WERI-Rb-1 (cell line): Measurements from ENCODE around the gene NKTR.

Experiments used
- DNase-seq: peaks from one replicate; pipeline ENCODE4 v3.0.0-alpha.2; 2020
- H3K27ac ChIP-seq: fragments of 250-450 bp; sonication (Bioruptor Pico); 2 replicates; pipeline ENCODE4 v1.5.1; 2020; ENCODE audit warnings: mild to moderate bottlenecking, moderate library complexity
- H3K27me3 ChIP-seq: fragments of 250-450 bp; sonication (Bioruptor Pico); 2 replicates; pipeline ENCODE4 v1.5.1; 2021; ENCODE audit warnings: mild to moderate bottlenecking, low read depth, moderate library complexity; ENCODE audit not compliant: insufficient read depth, severe bottlenecking
- H3K36me3 ChIP-seq: fragments of 250-450 bp; sonication (Bioruptor Pico); 2 replicates; pipeline ENCODE4 v1.5.1; 2020; ENCODE audit warnings: mild to moderate bottlenecking, moderate library complexity
- H3K4me3 ChIP-seq: 2 replicates; pipeline ENCODE4 v1.5.1; 2011; ENCODE audit warnings: low read depth, mild to moderate bottlenecking, control low read depth, low read length
- H3K9me3 ChIP-seq: fragments of 250-450 bp; sonication (Bioruptor Pico); 2 replicates; pipeline ENCODE4 v1.5.1; 2021; ENCODE audit warnings: mild to moderate bottlenecking, moderate library complexity; ENCODE audit not compliant: severe bottlenecking
- CTCF ChIP-seq: IDR thresholded peaks from 2 replicates; pipeline ENCODE4 v1.5.1; 2011; ENCODE audit warnings: low read depth, mild to moderate bottlenecking, control low read depth, inconsistent platforms, low read length

NKTR gene

GRCh38 chr3:42670051-42670576, 69.6 kb downstream of the NKTR start:
- Histone ChIP-seq H3K9me3 (peaks cover 7% of the 10 kb centered on the region), H3K27me3 (no peaks in the 10 kb centered on the region), H3K36me3 (no peaks in the 10 kb centered on the region), H3K4me3 (no peak overlapping the region), H3K27ac (no peak overlapping the region)
- DNase-seq: no peak
- TF ChIP-seq CTCF: no peak

GRCh38 chr3:42670670-42671069, 70.2 kb downstream of the NKTR start:
- Histone ChIP-seq H3K27me3 (no peaks in the 10 kb centered on the region), H3K9me3 (peaks cover 7% of the 10 kb centered on the region), H3K4me3 (no peak overlapping the region), H3K36me3 (no peaks in the 10 kb centered on the region), H3K27ac (no peak overlapping the region)
- no peak for DNase-seq
- no peak for TF ChIP-seq CTCF

- H3K27me3 ChIP-seq: no peaks in the 10 kb centered on the region
- no peaks in the 10 kb centered on the region for H3K36me3 ChIP-seq
- H3K27ac ChIP-seq: no peak overlapping the region
- H3K4me3 ChIP-seq: no peak overlapping the region
- no peak for DNase-seq
- TF ChIP-seq CTCF: no peak
- peaks cover 11% of the 10 kb centered on the region for H3K9me3 ChIP-seq
Observed at GRCh38 chr3:42672515-42672914, 72.0 kb downstream of the NKTR start.

- no peak overlapping the region for H3K4me3 ChIP-seq
- no peak overlapping the region for H3K27ac ChIP-seq
- DNase-seq: peak; percentile 4
- H3K27me3 ChIP-seq: no peaks in the 10 kb centered on the region
- no peaks in the 10 kb centered on the region for H3K36me3 ChIP-seq
- TF ChIP-seq CTCF: no peak
- peaks cover 11% of the 10 kb centered on the region for H3K9me3 ChIP-seq
Observed at GRCh38 chr3:42673082-42673481, 72.6 kb downstream of the NKTR start.

GRCh38 chr3:42674146-42674545, 73.7 kb downstream of the NKTR start:
- H3K4me3 ChIP-seq: no peak overlapping the region
- DNase-seq: no peak
- no peak for TF ChIP-seq CTCF
- no peak overlapping the region for H3K27ac ChIP-seq
- no peaks in the 10 kb centered on the region for H3K27me3 ChIP-seq
- no peaks in the 10 kb centered on the region for H3K36me3 ChIP-seq
- H3K9me3 ChIP-seq: peaks cover 4% of the 10 kb centered on the region

GRCh38 chr3:42675909-42676308, 75.4 kb downstream of the NKTR start:
- DNase-seq: no peak
- H3K4me3 ChIP-seq: no peak overlapping the region
- H3K27ac ChIP-seq: no peak overlapping the region
- peaks cover 4% of the 10 kb centered on the region for H3K9me3 ChIP-seq
- H3K36me3 ChIP-seq: no peaks in the 10 kb centered on the region
- H3K27me3 ChIP-seq: no peaks in the 10 kb centered on the region
- no peak for TF ChIP-seq CTCF
